Breast epithelium (tissue), 4 donors: ENCODE measurements around the gene PSMB11. TPM values are rescaled to one million over a fixed set of nuclear protein-coding genes. Genes with fewer than 3 reads are reported as not detected.

Experiments used
- DNase-seq, 2 donors: peaks; one replicate each; pipeline ENCODE4 v3.0.0-alpha.2; 2019; ENCODE audit warnings: low spot score in 2 of 2
- H3K27ac ChIP-seq, 2 donors: fragments of 200-600 bp; sonication (generic) in 1 of 2; one replicate each; pipeline ENCODE4 v1.5.1; 2016 to 2019; ENCODE audit warnings: mild to moderate bottlenecking in 1 of 2
- H3K27me3 ChIP-seq, 2 donors: fragments of 200-600 bp; sonication (generic) in 1 of 2; one replicate each; pipeline versions ENCODE4 v1.5.1 to v1.6.0; 2017 to 2019; ENCODE audit warnings: control low read depth in 1 of 2, mild to moderate bottlenecking in 1 of 2
- H3K36me3 ChIP-seq: fragments of 200-600 bp; one replicate; pipeline ENCODE4 v1.5.1; 2019
- H3K4me1 ChIP-seq, 2 donors: fragments of 200-600 bp; sonication (generic); one replicate each; pipeline ENCODE4 v1.5.1; 2016 to 2019; ENCODE audit warnings: control low read depth in 1 of 2
- H3K4me3 ChIP-seq, 3 donors: fragments of 200-600 bp; sonication (generic); 1 replicate in 2 of 3; 2 replicates in 1 of 3; pipeline ENCODE4 v1.5.1; 2016 to 2019; ENCODE audit warnings: mild to moderate bottlenecking in 3 of 3, moderate library complexity in 2 of 3
- H3K9me3 ChIP-seq, 2 donors: fragments of 200-600 bp; sonication (generic) in 1 of 2; one replicate each; pipeline ENCODE4 v1.5.1; 2016 to 2019; ENCODE audit warnings: control low read depth in 1 of 2
- POLR2A ChIP-seq: fragments of 450-650 bp; IDR thresholded peaks from one replicate; pipeline ENCODE4 v1.6.1; 2016; ENCODE audit warnings: antibody characterized with exemption, mild to moderate bottlenecking, moderate library complexity
- POLR2AphosphoS5 ChIP-seq, 3 donors: sonication (generic); formaldehyde crosslinking; IDR thresholded peaks; one replicate each; pipeline ENCODE4 v1.6.1; 2017; ENCODE audit warnings: antibody characterized with exemption in 3 of 3
- intact Hi-C: fragments of 100-400 bp; cut with DNase I; formaldehyde crosslinking; loops from one replicate; pipeline ENCODE4 v1.15.1; 2023; ENCODE audit warnings: low total_unique reads
- total RNA-seq, 3 donors: library from RNA; depleted of rRNA; stranded (reverse); fragments of >200 nt; gene quantifications; one replicate each; pipeline ENCODE4 v1.1.0, GENCODE V29; 2016
- TF ChIP-seq, protein P1 (sequence below), 3 donors: fragments of 450-650 bp; IDR thresholded peaks; one replicate each; pipeline ENCODE4 v1.5.1; 2016 to 2017; ENCODE audit warnings: antibody characterized with exemption in 3 of 3, mild to moderate bottlenecking in 3 of 3, moderate library complexity in 3 of 3

Gene PSMB11
- total RNA-seq, 3 donors from 2014 or later, result not detected

DNA sequence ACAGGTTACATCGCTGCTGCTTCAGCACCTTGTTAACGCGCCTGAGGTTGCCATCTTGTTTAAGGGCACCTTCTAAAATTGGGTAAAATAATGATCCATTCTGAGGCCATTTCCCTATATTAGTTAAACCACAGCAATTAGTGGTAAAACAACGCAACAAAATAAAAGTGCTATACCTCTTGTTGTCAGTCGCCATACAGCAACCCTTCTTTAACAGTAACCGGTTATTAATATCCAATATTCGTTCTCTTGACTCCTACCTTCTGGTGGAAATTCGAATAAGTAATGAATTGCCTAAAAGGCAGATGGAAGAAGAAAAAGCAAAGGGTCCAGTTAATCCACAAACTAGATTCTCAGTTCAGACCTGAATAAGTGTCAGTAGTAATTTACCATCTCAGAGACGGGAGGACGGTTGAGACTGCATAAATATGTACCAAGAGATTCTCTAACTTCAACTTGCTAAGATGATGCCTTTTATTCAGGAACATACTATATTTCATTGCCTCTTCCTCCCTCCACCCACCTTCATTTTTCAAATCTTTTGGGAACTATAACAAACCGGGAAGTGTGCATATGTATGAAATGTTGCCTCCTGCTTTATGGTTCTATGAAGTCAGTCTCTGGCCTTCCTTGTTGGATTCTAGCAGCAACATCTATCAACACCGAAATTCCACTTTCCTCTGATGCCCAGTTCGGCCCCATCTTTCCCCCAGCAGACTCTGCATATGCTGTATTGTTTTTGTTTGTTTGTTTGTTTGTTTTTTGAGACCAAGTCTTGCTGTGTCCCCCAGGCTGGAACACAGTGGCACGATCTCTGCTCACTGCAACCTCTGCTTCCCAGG is 6.5 kb upstream of the PSMB11 start:
- intact Hi-C loops, result no loop called here
- no peaks in the 10 kb centered on the region for H3K9me3 ChIP-seq
- H3K4me3 ChIP-seq, result peak overlapping the region; percentile 71 to 81 (median 78)
- DNase-seq, result no peak
- H3K27me3 ChIP-seq, result no peaks in the 10 kb centered on the region
- TF ChIP-seq POLR2AphosphoS5 (IDR thresholded peaks at IDR 0.05), result no peak
- TF ChIP-seq POLR2A, result no peak
- TF ChIP-seq, protein P1, sequence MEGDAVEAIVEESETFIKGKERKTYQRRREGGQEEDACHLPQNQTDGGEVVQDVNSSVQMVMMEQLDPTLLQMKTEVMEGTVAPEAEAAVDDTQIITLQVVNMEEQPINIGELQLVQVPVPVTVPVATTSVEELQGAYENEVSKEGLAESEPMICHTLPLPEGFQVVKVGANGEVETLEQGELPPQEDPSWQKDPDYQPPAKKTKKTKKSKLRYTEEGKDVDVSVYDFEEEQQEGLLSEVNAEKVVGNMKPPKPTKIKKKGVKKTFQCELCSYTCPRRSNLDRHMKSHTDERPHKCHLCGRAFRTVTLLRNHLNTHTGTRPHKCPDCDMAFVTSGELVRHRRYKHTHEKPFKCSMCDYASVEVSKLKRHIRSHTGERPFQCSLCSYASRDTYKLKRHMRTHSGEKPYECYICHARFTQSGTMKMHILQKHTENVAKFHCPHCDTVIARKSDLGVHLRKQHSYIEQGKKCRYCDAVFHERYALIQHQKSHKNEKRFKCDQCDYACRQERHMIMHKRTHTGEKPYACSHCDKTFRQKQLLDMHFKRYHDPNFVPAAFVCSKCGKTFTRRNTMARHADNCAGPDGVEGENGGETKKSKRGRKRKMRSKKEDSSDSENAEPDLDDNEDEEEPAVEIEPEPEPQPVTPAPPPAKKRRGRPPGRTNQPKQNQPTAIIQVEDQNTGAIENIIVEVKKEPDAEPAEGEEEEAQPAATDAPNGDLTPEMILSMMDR (IDR thresholded peaks at IDR 0.05), result peak in 1 of 3 donors; percentile 22
- peaks cover 5 to 6% of the 10 kb centered on the region in 2 donors for H3K4me1 ChIP-seq
- H3K27ac ChIP-seq, result peak overlapping the region; percentile 88 to 96
- no peaks in the 10 kb centered on the region for H3K36me3 ChIP-seq

DNA sequence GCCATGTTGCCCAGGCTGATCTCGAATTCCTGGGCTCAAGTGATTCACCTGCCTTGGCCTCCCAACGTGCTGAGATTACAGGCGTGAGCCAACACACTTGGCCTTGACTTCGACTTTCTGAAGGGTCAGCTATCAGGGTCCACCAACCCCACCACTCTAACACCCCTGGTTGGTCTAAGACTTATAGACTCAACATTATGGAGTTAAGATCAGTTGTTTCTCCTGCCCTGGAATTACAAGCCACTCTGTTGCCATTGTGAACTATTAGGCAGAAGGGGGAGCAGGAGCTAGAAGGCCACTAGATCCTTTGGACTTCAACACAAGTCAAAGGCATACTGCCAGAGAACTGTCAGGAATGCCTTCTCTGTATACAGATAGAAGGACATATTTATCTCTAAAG is 1.9 kb upstream of the PSMB11 start:
- Histone ChIP-seq H3K36me3 (no peaks in the 10 kb centered on the region), H3K9me3 (no peaks in the 10 kb centered on the region), H3K4me3 (no peak overlapping the region), H3K27me3 (no peaks in the 10 kb centered on the region), H3K27ac (no peak overlapping the region), H3K4me1 (no peaks in the 10 kb centered on the region)
- no peak for DNase-seq
- intact Hi-C loops, result no loop called here
- TF ChIP-seq POLR2AphosphoS5 (IDR thresholded peaks at IDR 0.05), result no peak
- TF ChIP-seq, protein P1 (IDR thresholded peaks at IDR 0.05), result no peak
- TF ChIP-seq POLR2A, result no peak

DNA sequence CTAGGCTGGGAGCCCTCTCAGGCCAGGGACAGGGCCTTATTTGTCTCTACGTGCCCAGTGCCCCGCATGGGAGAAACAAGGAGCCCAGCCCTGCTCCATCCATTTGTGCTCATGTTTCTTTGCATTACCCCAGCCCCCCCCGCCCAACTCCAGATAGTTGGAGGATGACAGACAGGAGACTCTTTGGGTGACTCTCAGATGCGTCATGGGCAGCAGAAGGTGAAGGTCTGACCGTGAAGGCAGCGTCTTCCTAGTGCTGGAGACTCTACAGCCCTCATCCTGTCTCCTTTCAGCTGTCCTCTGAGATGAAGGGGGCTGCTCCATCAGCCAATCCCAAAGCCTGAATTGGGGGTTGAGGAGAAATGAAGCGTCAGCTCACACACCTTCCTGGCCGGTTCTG is 283 bp upstream of the PSMB11 start:
- H3K9me3 ChIP-seq, result no peaks in the 10 kb centered on the region
- H3K4me3 ChIP-seq, result no peak overlapping the region
- intact Hi-C loops, result no loop called here
- DNase-seq, result no peak
- H3K27me3 ChIP-seq, result no peaks in the 10 kb centered on the region
- H3K27ac ChIP-seq, result no peak overlapping the region
- TF ChIP-seq, protein P1 (IDR thresholded peaks at IDR 0.05), result no peak
- TF ChIP-seq POLR2A, result no peak
- TF ChIP-seq POLR2AphosphoS5 (IDR thresholded peaks at IDR 0.05), result no peak
- no peaks in the 10 kb centered on the region for H3K36me3 ChIP-seq
- H3K4me1 ChIP-seq, result no peaks in the 10 kb centered on the region

DNA sequence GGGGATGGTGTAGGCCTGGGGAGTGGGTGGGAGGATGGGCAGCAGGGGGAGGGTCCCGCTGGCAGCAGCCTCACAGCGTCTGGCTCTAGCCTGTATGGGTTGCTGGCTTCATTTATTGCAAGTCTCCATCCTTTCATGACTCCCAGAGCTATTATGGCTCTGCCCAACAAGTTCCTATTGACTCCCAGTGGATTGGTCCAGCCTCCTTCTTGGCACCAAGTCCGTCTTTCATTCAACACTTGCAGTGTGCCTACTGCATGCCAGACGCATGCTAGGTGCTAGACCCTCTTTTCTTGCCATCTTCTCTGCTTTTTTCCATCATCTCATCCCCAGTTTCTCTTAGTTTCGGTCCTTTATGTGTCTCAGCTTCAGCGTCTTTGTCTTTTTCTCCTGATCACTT is 1.1 kb downstream of the PSMB11 start:
- Histone ChIP-seq H3K4me3 (no peak overlapping the region), H3K27ac (no peak overlapping the region), H3K9me3 (no peaks in the 10 kb centered on the region), H3K36me3 (no peaks in the 10 kb centered on the region), H3K27me3 (no peaks in the 10 kb centered on the region), H3K4me1 (no peaks in the 10 kb centered on the region)
- intact Hi-C loops, result no loop called here
- DNase-seq, result no peak
- no peak for TF ChIP-seq POLR2A
- TF ChIP-seq, protein P1 (IDR thresholded peaks at IDR 0.05), result no peak
- no peak for TF ChIP-seq POLR2AphosphoS5 (IDR thresholded peaks at IDR 0.05)

DNA sequence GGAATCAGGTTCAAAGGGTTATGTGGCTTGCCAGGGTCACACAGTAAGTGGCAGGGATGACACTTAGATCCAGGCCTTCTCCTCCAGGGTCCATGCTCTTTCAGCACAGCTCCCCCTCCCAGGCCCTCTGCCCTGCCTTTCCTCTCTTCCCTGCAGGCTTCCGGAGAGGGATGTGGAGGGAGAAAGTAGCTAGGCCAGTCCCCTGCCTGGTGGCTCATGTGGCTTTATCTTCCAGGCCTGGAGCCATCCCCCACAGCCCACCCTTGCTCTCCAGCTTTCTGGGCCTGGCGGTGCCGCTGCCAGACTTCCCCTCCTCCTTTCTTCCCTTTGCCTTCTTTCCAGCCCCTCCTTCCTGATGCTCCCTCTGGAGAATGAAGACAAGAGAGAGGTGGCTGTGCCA is 1.7 kb downstream of the PSMB11 start:
- H3K36me3 ChIP-seq, result no peaks in the 10 kb centered on the region
- no peaks in the 10 kb centered on the region for H3K9me3 ChIP-seq
- no peak overlapping the region for H3K4me3 ChIP-seq
- TF ChIP-seq POLR2A, result no peak
- no peak for DNase-seq
- H3K27me3 ChIP-seq, result no peaks in the 10 kb centered on the region
- intact Hi-C loops, result no loop called here
- no peaks in the 10 kb centered on the region for H3K4me1 ChIP-seq
- no peak overlapping the region for H3K27ac ChIP-seq
